SHP77 treated with DMSO at 0.1 percent for 48 hours (cell line): ENCODE results near the gene DDX28.

Source experiments
- DNase-seq: peaks from one replicate; lab custom pipeline; 2025; lab: John Stamatoyannopoulos, UW

Gene DDX28, protein sequence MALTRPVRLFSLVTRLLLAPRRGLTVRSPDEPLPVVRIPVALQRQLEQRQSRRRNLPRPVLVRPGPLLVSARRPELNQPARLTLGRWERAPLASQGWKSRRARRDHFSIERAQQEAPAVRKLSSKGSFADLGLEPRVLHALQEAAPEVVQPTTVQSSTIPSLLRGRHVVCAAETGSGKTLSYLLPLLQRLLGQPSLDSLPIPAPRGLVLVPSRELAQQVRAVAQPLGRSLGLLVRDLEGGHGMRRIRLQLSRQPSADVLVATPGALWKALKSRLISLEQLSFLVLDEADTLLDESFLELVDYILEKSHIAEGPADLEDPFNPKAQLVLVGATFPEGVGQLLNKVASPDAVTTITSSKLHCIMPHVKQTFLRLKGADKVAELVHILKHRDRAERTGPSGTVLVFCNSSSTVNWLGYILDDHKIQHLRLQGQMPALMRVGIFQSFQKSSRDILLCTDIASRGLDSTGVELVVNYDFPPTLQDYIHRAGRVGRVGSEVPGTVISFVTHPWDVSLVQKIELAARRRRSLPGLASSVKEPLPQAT

DNA sequence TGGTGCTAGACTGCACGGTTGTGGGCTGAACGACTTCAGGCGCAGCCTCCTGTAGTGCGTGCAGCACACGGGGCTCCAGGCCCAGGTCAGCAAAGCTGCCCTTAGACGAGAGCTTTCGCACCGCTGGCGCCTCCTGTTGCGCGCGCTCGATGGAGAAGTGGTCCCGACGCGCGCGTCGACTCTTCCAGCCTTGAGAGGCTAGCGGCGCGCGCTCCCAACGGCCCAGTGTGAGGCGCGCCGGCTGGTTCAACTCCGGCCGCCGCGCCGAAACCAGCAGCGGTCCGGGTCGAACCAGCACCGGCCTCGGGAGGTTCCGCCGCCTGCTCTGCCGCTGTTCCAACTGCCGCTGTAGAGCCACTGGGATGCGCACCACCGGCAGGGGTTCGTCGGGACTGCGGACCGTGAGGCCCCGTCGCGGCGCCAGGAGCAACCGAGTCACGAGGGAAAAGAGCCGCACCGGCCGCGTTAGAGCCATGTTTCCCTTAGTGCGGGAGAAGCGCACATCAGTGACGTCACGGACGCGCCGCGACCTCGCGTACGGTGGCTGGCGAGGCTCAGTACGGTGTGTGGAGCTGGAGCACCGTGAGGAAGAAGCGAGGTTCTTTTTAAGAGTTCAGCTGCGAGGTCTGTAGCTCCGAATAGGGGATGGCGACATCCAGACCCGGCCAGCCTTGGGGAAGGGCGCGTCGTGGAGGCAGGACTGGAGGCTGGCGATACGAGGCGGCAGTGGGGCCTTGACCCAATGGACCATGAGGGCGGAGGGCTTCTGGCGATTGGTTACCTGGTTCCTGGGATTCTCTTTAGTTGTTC lies at the start of gene DDX28, which contains the start of gene DUS2:
DDX28 (minus strand) TSS at position 505 of the 810 bp plus-strand sequence; CDS start at position 475, 30 bp downstream.
DUS2 (plus strand) TSS at position 557 of the 810 bp plus-strand sequence. CDS start 14,740 bp downstream, outside the sequence.
- peak; percentile 19 for DNase-seq

DNA sequence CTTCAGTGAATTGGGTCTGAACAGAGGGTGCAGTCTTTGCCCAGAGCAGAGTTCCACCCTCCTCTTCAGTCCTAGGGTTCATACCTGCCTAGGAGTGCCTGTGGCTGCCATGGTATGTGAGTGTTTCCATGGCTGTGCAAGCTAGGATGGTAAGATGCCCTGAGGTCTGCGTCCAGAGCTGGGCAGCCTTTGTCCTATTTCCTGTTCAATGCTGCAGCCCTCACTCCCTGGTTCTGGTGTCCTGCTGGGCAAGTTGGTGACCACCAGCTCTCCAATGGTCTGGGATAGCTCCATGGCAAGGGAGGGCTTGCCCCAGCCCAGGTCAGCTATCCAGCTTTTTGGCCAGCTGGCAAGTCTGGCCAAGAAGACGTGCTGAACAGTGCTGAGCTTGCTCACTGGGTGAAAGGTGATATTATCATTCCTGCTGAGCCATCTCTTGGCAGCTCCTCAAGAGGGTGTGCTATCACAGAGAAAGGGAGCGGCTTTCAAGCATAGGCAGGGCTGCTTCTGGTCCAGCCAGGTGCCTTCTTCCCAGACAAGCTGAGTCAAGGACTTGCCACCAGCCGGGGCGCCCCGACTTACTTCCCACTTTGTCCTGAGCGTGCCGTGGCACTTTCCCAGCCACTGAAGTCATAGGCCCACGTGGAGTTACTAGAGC lies 49.1 kb upstream of the DDX28 start:
- DNase-seq: no peak

DNA sequence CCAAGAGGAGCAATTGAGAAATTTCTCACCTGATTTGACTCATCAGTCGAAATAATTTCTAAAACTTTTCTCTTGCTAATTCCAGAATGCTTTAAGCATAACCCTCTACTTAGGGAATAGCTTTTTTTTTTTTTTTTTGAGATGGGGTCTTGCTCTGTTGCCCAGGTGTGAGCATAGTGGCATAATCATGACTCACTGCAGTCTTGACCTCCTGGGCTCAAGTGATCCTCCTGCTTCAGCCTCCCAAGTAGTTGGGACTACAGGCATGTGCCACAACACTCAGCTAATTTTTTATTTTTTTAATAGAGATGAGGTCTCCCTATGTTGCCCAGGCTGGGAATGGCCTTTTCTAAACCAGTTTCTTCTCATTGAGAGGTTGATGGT lies 48.5 kb upstream of the DDX28 start:
- DNase-seq: no peak

DNA sequence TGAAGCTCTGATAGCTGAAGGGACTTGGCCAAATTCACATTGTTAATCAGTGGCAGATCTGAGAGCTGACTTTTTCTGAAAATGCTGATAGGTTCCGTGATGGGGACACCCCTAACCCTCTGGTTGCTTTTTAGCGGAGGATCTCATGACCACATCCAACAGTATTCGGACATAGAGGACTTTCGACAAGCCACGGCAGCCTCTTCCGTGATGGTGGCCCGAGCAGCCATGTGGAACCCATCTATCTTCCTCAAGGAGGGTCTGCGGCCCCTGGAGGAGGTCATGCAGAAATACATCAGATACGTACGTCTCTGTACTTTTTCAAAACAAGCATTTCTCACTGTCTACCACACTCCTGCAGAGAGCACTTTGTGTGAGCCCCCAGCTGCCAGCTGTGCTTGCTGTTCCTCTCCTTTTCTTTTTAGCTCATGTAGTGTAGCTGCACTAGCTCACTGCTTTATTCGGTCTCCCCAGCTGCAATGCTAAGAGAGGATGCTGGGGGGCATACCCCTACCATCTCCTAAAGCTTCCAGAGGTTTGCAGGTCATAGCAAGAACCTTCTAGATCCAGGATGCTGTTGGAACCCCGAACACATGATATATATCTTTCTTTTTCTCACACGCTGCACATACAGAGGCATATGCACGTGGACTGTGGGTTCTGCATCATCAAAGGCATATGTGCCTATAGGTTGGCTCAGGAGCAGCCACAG lies 47.9 kb upstream of the DDX28 start:
- no peak for DNase-seq

DNA sequence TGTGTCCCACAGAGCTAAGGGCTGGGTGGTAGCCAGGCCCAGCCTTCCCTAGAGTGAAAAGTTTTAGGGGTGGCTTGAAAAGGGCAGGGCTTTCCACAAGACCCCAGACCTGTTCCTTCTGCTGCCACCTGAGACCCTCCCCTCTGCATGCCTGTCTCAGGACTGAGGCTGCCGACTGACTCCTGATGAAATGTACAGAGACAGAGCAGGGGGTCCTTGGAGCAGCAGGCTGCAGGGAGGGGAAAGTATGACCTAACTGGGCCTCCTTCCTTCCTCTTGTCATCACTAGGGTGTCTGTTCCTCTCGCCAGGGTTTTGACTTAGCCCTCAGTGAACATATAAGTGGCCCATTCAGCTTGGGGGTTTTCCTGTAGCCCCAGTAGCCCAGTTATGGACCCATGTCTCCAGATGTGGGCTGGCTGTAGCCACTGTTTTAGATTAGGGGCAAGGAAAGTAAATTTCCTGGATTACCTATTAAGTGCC lies 47.3 kb upstream of the DDX28 start:
- no peak for DNase-seq

DNA sequence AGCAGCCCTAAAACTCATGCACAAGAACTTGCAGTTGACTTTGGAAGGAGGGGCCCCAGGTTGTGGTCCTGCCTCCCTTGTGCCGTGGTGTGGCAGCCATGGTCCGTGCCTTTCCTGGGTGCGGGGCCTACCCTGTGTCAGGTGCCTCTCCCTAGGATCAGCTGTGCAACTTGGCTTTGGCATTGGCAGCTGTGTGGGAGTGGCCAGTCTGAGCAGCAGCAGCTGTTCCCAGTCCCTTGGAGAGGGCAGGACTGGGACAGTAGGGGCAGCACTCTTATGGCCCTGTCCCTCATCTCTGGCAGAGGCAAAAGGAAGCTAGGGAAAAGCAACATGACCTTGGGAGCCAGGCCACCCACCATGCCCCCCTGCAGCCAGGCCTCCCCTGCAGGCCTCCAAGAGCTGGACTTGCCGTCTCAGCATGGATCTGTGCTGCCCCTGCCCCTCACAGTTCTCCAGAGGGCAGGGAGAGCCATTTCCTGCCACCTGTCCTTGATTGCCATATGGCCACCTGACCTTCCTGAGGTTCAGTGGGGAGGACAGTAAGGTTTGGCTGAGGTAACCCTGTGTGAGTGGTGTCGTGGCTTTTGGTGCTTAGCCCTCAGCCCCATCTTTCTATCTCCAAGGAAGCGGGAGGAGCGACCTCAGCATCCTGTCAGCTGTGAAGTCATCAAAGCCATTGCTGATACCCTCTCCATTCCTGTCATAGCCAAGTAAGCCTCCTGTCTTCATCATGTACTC lies 46.6 kb upstream of the DDX28 start:
- peak; percentile 75 for DNase-seq

DNA sequence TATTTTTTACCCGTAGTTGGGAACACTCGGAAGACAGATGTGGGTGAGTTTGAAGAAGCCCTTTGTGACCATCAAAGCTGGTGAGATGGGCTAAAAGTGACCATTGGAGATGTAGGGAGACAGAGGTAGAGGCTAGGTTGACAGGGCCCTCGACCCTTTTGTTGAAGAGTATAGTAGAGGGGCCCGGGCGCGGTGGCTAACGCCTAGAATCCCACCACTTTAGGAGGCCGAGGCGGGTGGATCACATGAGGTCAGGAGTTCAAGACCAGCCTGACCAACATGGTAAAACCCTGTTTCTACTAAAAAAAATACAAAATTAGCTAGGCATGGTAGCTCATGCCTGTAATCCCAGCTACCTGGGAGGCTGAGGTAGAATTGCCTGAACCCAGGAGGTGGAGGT lies 45.9 kb upstream of the DDX28 start:
- no peak for DNase-seq

DNA sequence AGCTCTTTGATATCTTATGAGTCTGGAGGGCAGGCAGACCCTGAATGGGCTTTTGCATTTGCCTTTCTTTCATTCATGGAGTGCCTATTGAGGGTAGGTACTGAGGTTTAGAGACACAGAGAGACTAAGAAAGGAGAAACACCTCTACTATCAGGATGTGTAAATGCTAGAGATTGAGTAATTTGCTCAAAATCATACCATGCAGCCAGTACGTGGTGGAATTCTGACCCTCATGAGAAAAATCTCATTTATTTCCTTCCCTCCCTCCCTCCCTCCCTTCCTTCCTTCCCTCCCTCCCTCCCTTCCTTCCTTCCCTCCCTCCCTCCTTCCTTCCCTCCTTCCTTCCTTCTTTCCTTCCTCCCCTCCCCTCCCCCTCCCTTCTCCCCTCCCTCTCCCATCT lies 43.7 kb upstream of the DDX28 start:
- no peak for DNase-seq

DNA sequence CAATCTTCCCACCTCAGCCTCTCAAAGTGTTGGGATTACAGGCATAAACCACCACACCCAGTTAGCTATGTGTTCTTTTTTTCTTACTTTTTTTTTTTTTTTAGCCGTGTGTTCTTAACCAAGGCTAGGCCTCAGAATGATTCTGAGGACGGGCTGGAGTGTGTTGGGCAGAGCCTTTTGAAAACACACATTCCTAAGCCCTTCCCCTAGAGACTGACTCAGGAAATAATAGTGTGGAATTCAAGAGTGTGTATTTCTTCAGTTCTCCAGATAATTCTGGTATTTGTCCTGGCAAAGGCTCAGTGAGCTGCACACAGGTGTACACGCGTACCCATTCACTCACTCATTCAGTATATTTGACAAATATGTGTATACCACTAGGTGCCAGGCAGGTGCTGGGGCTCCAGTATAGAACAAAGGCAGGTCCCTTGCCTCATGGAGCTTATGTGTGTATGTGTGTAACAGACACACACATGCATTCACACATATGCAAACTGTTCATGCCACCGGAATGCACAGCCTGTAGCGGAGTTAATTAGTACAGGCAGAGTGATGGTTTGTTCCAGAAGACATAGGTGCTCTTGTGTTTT lies 42.8 kb upstream of the DDX28 start:
- DNase-seq: no peak

DNA sequence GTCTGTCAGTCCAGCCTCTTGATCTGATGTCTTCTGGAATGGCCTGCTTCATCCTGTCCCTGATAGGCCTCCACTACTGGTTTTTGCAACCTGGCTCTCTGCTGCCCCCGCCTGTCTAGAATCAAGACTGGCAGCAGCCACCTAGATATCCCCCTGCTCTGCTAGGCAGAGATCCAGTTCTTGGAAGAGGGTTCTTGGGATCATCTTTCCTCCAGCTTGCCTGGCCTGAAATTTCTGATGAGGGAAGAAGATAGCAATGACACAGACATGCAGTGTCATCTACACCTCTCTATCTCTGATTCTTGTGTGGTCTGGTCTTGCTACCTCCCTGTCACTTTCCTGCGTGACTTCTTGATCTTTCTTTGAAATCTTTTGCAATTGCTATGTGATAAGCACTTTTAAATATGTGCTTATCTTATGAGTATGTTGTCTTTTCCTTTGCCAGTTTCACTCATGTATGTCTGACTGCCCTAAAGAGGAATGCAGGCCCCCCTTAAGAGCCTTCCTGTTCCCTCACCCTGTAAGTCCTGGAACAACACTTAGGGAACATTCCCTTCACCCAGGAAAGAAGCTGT lies 41.8 kb upstream of the DDX28 start:
- DNase-seq: peak; percentile 36

DNA sequence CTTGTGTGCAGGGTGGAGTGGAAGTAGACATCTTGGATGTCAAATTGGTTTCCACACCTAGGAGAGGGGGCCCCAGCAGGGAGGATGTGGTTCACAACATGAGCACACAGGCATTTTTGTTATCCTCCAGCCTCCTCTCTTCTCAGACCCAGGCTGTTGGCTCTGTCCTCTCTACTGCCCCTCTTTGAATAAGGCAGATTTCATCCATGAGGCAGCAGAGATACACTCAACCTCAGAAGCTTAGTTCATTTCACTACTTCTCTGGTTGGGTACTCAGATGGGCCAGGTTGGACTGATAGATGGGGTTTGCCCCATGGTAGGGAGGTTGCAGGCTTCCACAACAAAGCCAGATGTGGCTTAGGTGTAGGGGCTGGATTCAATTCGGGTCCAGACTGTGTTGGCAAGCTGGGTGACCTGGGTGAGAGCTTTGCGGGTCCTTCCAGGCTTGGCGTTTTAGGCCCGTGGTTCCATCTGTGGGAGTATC lies 39.9 kb upstream of the DDX28 start:
- no peak for DNase-seq

DNA sequence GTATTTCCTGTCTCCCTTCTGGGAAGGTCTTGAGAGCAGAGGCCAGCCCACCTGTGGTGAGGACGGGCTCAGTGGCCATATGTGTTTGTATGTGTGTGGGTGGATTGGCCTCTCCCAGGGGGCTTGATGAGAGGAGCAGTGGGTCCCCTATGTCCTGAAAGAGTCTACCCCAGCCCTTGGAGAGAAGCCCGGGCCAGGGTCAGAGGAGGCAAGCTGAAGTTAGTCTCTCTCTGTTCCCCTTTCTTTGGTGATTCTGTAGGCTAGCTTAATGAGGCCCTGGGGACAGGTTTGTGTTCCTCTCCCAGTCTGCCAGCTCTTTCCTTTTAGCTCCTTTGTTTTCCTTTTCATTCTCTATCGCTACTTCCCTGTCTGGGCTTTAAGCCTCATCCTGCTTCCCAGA lies 38.4 kb upstream of the DDX28 start:
- no peak for DNase-seq

DNA sequence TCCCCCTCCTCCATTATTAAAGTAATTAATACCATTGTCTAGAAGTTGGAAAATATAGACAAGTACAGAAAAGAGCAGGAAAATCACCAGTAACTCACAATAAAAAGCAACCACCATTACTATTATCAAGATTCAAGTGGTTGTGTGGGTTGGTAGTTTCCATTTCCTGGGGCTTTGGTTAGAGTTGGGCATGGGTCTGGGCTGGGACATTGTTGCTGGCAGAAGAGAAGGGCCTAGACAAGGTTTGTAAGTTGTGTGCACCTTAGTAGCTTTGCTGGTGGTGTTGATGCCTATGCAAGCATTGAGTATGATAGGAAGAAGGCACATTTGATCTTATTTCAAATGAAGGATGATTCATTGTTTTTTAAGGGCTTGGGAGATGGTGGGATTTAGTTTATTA lies 36.8 kb upstream of the DDX28 start:
- DNase-seq: no peak

DNA sequence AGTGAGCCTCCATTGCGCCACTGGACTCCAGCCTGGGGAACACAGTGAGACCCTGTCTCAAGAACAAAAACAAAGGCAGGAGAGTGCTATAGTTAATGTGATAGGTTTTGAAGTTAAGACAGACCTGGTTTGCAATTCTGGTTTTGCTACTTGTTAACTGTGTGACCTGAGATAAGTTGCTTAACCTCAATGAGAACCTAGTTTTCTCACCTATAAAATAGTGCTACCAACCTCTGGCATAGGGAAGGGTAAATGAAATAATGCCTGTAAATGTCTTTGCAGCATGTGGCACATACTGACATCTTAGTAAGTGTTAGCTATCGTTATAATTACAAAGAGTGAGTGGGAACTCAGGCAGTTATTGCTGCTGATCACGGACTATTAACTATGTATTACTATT lies 32.4 kb upstream of the DDX28 start:
- DNase-seq: no peak

DNA sequence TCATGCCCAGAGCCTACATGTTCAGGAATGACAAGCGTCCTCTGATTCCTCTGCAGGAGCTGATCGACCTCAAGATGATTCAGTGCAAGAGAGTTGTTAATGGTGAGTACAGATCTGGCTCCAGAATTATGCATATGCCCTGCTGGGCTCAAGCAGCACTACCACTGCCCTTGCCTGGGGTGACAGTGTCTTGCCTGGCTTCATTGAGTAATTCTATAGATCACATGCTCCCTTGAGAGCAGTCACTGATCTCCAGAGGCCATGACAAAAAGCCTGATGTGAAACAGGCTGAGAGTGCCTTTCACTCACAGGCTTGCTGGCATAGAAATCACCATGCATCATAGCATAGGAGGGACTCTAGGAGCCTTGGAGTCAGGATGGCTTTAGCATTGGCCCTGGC lies 26.4 kb upstream of the DDX28 start:
- DNase-seq: no peak

DNA sequence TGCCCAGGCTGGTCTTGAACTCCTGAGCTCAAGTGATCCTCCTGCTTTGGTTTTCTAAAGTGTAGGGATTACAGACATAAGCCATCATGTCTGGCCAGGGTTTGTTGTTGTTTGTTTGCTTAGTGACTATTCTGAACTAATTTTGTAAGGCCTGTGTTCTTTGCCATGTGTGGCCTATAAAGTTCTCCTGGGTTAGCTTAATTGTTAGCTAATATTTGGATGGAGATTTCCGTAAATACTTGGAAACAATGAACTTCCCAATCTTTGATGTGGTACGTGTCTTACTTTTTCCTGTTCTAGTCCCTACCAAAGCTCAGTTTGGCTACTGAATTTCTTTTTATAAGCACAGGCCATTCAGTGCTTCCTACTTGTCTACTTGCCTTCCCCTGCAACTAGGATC lies 25.0 kb upstream of the DDX28 start:
- DNase-seq: no peak

DNA sequence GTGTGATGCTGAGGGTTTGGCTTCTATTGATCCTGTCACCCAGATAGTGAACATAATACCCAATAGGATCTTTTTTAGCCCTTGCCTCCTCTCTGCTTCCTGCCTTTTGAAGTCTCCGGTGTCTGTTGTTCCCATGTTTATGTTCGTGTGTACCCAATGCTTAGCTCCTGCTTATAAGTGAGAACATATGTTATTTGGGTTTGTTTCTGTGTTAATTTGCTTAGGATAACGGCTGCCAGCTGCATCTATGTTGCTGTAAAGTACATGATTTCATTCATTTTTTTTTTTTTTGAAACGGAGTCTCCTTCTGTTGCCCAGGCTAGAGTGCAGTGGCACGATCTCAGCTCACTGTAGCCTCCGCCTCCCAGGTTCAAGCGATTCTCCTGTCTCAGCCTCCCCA lies 23.1 kb upstream of the DDX28 start:
- DNase-seq: no peak

DNA sequence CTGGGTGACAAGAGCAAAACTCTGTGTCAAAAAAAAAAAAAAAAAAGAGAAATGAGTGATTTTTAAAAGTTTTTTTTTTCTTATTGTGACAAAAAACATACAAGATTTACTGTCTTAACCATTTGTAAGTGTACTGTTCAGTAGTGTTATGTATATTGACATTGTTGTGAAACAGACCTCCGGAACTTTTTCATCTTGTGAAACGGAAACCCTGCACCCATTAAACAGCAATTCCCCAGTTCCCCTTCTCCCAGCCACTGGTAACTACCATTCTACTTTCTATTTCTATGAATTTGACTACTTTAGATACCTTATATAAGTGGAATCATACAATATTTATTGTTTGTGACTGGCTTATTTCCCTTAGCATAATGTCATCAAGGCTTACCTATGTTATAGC lies 18.8 kb upstream of the DDX28 start:
- no peak for DNase-seq

DNA sequence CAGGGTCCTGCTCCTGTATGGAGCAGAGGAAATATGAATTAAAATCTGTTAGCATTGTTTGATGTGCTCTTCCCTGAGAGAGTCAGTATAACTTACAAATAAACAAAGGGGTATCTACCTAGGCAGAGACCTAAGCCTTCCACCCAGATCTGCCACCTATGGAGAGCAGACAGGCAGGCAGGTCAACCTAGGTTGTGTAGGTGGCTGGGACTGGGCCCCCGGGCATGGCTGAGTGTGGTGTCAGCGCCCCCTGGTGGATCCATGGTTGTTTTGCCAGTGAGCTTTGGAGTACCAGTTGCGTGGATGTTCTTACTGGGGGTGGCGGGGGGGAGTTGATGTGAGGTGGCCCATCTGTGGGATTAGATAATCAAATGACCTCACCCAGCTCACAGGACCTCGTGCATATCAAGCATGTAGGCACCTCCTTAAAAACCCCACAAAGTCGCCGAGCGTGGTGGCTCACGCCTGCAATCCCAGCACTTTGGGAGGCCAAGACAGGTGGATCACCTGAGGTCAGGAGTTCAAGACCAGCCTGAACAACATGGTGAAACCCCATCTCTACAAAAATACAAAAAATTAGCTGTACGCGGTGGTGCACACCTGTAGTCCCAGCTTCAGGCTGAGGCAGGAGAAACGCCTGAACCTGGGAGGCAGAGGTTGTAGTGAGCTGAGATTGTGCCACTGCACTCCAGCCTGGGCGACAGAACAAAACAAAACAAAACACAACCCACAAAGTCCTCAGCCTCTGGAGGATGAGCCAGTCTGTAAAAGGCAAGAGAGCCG lies 17.7 kb upstream of the DDX28 start:
- DNase-seq: peak; percentile 23
